GM21737 (cell line): ENCODE measurements around the gene GPAM.
"Not testable (repeated sequence)": the region's sequence is repeated elsewhere in the genome, so short reads cannot be mapped to it uniquely, and the experiment has no call there.

ENCODE experiments used
- ATAC-seq: cut with Tn5 transposase; IDR thresholded peaks from one replicate; pipeline ENCODE4 v1.9.1; 2021; ENCODE audit warnings: mild to moderate bottlenecking, moderate library complexity; ENCODE audit not compliant: unreplicated experiment

GPAM gene

GRCh38 chr10:112183329-112184051, at the start of gene GPAM:
Gene GPAM (minus strand): TSS chr10:112183765. CDS start chr10:112181784, 1,981 bp downstream.
- peak; percentile 93 for ATAC-seq

- ATAC-seq, result no peak
These were observed 49.1 kb upstream of the GPAM start for GRCh38 chr10:112232670-112233069.

- no peak for ATAC-seq
These were observed 48.2 kb upstream of the GPAM start for GRCh38 chr10:112231602-112232400.

GRCh38 chr10:112230325-112230988, 46.9 kb upstream of the GPAM start:
- no peak for ATAC-seq

- ATAC-seq, result no peak
These were observed 46.3 kb upstream of the GPAM start for GRCh38 chr10:112229901-112230300.

- ATAC-seq, result no peak
These were observed 45.5 kb upstream of the GPAM start for GRCh38 chr10:112229096-112229495.

GRCh38 chr10:112228366-112229088, 45.0 kb upstream of the GPAM start:
- ATAC-seq, result not testable (repeated sequence)

- ATAC-seq, result no peak
These were observed 43.9 kb upstream of the GPAM start for GRCh38 chr10:112227331-112227987.

GRCh38 chr10:112226439-112227248, 43.1 kb upstream of the GPAM start:
- no peak for ATAC-seq

GRCh38 chr10:112225771-112226438, 42.3 kb upstream of the GPAM start:
- no peak for ATAC-seq

- no peak for ATAC-seq
These were observed 41.5 kb upstream of the GPAM start for GRCh38 chr10:112224933-112225529.

- ATAC-seq, result no peak
These were observed 40.2 kb upstream of the GPAM start for GRCh38 chr10:112223725-112224124.

- ATAC-seq, result no peak
These were observed 39.2 kb upstream of the GPAM start for GRCh38 chr10:112222799-112223198.

- no peak for ATAC-seq
These were observed 38.0 kb upstream of the GPAM start for GRCh38 chr10:112221545-112221944.

- ATAC-seq, result no peak
These were observed 35.4 kb upstream of the GPAM start for GRCh38 chr10:112218960-112219359.

GRCh38 chr10:112218036-112218390, 34.4 kb upstream of the GPAM start:
- ATAC-seq, result no peak

GRCh38 chr10:112217386-112218035, 33.9 kb upstream of the GPAM start:
- ATAC-seq, result no peak

GRCh38 chr10:112216966-112217365, 33.4 kb upstream of the GPAM start:
- no peak for ATAC-seq
